Small intestine (tissue), 7 donors: ENCODE data around the gene RARRES1. TPM values are rescaled to one million over a fixed set of nuclear protein-coding genes. Genes with fewer than 3 reads are reported as not detected.

ENCODE experiments used
- DNase-seq, 2 donors: peaks; one replicate each; pipeline versions ENCODE4 v3.0.0 to v3.0.0-alpha.2; 2013
- FAIRE-seq: peaks from 2 replicates; lab custom pipeline; 2012; peaks lifted over from hg19 to GRCh38; lab: Jason Lieb, UNC
- H3K27ac ChIP-seq, 3 donors: one replicate each; pipeline ENCODE4 v1.5.1; 2013; ENCODE audit warnings: low read length in 2 of 3, mild to moderate bottlenecking in 2 of 3, control low read depth in 1 of 3, inconsistent platforms in 1 of 3, low read depth in 1 of 3, moderate library complexity in 1 of 3
- H3K27me3 ChIP-seq, 3 donors: one replicate each; pipeline ENCODE4 v1.6.1; 2013; ENCODE audit warnings: low read length in 3 of 3, inconsistent platforms in 1 of 3; ENCODE audit not compliant: control insufficient read depth in 3 of 3, insufficient read depth in 3 of 3
- H3K36me3 ChIP-seq, 3 donors: one replicate each; pipeline ENCODE4 v1.6.1; 2013; ENCODE audit warnings: low read length in 3 of 3, inconsistent platforms in 1 of 3, low read depth in 1 of 3, mild to moderate bottlenecking in 1 of 3, moderate library complexity in 1 of 3; ENCODE audit not compliant: control insufficient read depth in 3 of 3, insufficient read depth in 2 of 3
- H3K4me1 ChIP-seq, 3 donors: one replicate each; pipeline ENCODE4 v1.6.1; 2013; ENCODE audit warnings: low read length in 2 of 3, inconsistent platforms in 1 of 3, low read depth in 1 of 3, mild to moderate bottlenecking in 1 of 3, moderate library complexity in 1 of 3; ENCODE audit not compliant: control insufficient read depth in 3 of 3, insufficient read depth in 2 of 3
- H3K4me3 ChIP-seq, 3 donors: one replicate each; pipeline ENCODE4 v1.5.1; 2013; ENCODE audit warnings: low read length in 3 of 3, control low read depth in 1 of 3, inconsistent platforms in 1 of 3, low read depth in 1 of 3, mild to moderate bottlenecking in 1 of 3, moderate library complexity in 1 of 3
- H3K9me3 ChIP-seq, 2 donors: one replicate each; pipeline ENCODE4 v1.6.1; 2013; ENCODE audit warnings: low read depth in 1 of 2, low read length in 1 of 2; ENCODE audit not compliant: control insufficient read depth in 2 of 2, insufficient read depth in 1 of 2
- WGBS, 3 donors: extraction: QIAGEN DNeasy Blood & Tissue Kit; methylation state at CpG; one replicate each; pipeline ENCODE4 v1.1.7; 2013; 5-methylcytosine and 5-hydroxymethylcytosine counted together
- polyA plus RNA-seq, 4 donors: library from polyadenylated mRNA; stranded (reverse) in 3 of 4; unstranded in 1 of 4; fragments of 200-250 nt in 3 of 4; fragments of 120-200 nt in 1 of 4; gene quantifications; one replicate each; pipeline versions ENCODE4 v1.2.1 to v1.2.3, GENCODE V29; 2013
- donor health status: healthy with polysubstance abuse.
- donor health status: control.
- donor health status: control.
- donor health status: Bipolar disorder and iron deficiency.
- donor health status: healthy.

The RARRES1 gene
- polyA plus RNA-seq, 4 donors = 0.89 to 165 (median 16.9) TPM

DNA sequence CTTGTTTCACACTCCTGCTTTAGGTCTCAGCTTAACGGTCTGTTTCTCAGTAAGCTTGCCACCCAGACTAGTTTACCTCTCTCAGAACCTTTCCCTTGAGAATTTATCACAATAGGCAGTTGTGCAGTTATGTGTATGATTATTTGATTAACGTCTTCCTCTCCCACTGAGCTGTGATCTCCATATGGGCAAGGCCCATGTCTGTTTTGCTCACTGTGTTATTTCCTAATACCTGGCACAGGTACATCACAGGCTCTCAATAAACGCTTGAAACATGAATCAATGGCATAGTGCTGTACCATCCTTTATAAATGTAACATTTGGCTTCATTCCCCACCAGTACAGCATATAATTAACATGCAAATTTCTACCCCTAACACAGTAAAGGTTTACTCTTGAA lies 29.1 kb upstream of the RARRES1 start:
- no peaks in the 10 kb centered on the region for H3K4me1 ChIP-seq
- FAIRE-seq = no peak
- DNase-seq = no peak
- no peak overlapping the region for H3K4me3 ChIP-seq
- H3K9me3 ChIP-seq = no peaks in the 10 kb centered on the region
- H3K36me3 ChIP-seq = peaks cover 0 to 5% (median 0%) of the 10 kb centered on the region in 3 donors
- WGBS, 3 donors = 79 to 92% (median 81%) methylated on average over 3 of the region's 3 CpGs
- H3K27ac ChIP-seq = no peak overlapping the region
- H3K27me3 ChIP-seq = no peaks in the 10 kb centered on the region

DNA sequence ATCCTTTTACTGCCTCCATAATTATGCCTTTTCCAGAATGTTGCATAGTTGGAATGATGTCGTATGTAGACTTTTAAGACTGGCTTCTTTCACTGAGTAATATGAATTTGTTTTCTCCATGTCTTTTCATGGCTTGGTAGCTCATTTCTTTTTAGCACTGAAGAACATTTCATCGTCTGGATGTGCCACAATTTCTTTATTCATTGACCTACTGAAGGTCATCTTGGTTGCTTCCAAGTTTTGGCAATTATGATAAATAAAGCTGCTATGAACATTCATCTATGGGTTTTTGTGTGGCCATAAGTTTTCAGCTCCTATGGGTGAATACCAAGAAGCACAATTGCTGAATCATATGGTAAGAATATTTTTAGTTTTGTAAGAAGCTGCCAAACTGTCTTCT lies 23.2 kb upstream of the RARRES1 start:
- Histone ChIP-seq H3K9me3 (no peaks in the 10 kb centered on the region), H3K4me1 (no peaks in the 10 kb centered on the region), H3K27me3 (no peaks in the 10 kb centered on the region), H3K27ac (no peak overlapping the region), H3K36me3 (peaks cover 0 to 8% (median 0%) of the 10 kb centered on the region in 3 donors), H3K4me3 (no peak overlapping the region)
- FAIRE-seq (no peak), DNase-seq (no peak)
- 62 to 85% (median 81%) methylated on average over 2 of the region's 2 CpGs for WGBS, 3 donors

DNA sequence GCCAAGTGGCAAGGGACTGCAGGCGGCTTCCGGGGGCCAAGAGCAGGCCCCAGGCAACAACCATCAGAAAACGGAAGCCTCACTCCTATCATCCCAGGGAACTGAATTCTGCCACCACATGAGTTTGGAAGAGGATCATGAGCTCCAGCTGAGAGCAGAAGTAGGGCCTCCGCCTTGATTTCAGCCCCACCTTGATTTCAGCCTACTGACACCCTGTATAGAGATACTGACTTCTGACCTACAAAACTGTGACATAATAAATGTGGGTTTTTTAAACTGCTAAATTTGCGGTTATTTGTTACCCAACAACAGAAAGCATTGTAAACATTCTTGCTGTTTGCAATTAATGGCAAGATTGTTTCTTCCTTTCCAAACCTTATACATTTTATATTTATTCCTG lies 21.6 kb upstream of the RARRES1 start:
- H3K27me3 ChIP-seq = no peaks in the 10 kb centered on the region
- no peak overlapping the region for H3K4me3 ChIP-seq
- H3K27ac ChIP-seq = no peak overlapping the region
- FAIRE-seq (no peak), DNase-seq (no peak)
- no peaks in the 10 kb centered on the region for H3K4me1 ChIP-seq
- H3K36me3 ChIP-seq = peaks cover 0 to 8% (median 0%) of the 10 kb centered on the region in 3 donors
- 94 to 95% (median 94%) methylated on average over 5 of the region's 5 CpGs for WGBS, 3 donors
- H3K9me3 ChIP-seq = no peaks in the 10 kb centered on the region

DNA sequence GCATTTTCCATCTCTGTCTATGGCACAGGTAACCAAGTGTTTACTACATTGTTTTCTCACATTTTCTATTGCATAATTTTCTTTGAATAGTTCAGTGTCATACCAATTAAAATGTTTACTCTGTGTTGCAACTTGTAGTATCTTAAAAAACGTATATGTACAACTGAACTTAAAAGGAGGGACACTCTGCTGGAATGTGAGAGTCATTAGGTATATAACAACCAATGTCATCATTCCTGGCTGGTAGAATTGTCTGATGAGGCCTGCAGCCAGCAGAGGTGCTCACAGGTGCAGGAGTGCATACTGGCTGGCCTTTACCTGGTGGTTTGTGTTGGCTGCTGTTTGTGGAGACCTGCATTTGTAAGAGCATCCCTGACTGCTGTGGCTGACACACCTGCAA lies 19.1 kb upstream of the RARRES1 start:
- H3K9me3 ChIP-seq = no peaks in the 10 kb centered on the region
- FAIRE-seq (no peak), DNase-seq (no peak)
- H3K27me3 ChIP-seq = no peaks in the 10 kb centered on the region
- no peak overlapping the region for H3K4me3 ChIP-seq
- no peak overlapping the region for H3K27ac ChIP-seq
- H3K36me3 ChIP-seq = peaks cover 0 to 30% (median 0%) of the 10 kb centered on the region in 3 donors
- 38 to 68% (median 45%) methylated on average over 1 of the region's 1 CpG for WGBS, 3 donors
- H3K4me1 ChIP-seq = no peaks in the 10 kb centered on the region

DNA sequence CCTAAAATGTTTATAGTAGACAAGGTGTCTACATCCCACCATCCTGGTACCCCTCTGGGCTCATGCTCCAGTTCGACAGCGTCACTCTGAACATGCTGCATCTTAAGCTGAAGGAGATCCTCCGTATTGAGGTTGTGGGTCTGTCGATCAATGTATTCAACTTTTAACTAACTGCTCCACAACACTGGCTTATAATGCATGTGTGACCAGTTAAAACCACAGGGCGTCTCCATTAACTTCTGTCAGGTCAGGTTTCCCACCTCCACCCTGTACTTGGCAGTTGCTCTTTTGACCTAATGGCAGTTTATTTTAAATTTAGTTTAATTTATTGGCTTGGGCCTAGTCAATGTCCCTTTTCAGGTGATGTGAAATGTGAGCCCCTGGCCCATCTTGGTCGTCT lies 17.8 kb upstream of the RARRES1 start:
- H3K4me1 ChIP-seq = no peaks in the 10 kb centered on the region
- DNase-seq (no peak), FAIRE-seq (no peak)
- peaks cover 0 to 35% (median 0%) of the 10 kb centered on the region in 3 donors for H3K36me3 ChIP-seq
- WGBS, 3 donors = 88 to 94% (median 92%) methylated on average over 6 of the region's 6 CpGs
- no peaks in the 10 kb centered on the region for H3K9me3 ChIP-seq
- no peak overlapping the region for H3K4me3 ChIP-seq
- H3K27me3 ChIP-seq = no peaks in the 10 kb centered on the region
- H3K27ac ChIP-seq = no peak overlapping the region

DNA sequence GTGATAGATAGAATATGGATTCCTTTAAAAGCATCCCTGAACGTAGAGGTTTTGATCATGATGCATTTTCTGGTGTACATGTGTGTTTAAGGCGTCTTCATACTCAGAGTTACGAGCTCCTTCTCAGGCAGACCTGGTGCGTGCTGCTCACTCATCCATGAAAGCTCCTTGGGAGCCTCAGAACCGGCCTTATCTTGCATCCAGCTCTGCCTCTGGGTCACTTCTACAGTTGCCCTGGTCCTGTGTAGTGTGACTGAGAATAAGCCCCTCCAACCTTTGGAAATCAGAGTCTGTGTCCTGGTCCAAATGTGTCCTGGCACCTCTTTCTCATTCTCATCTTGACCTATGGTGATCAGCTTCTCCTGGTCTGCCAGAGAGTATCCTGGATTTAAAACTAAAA lies 17.3 kb upstream of the RARRES1 start:
- FAIRE-seq = no peak
- 88 to 93% (median 92%) methylated on average over 5 of the region's 5 CpGs for WGBS, 3 donors

DNA sequence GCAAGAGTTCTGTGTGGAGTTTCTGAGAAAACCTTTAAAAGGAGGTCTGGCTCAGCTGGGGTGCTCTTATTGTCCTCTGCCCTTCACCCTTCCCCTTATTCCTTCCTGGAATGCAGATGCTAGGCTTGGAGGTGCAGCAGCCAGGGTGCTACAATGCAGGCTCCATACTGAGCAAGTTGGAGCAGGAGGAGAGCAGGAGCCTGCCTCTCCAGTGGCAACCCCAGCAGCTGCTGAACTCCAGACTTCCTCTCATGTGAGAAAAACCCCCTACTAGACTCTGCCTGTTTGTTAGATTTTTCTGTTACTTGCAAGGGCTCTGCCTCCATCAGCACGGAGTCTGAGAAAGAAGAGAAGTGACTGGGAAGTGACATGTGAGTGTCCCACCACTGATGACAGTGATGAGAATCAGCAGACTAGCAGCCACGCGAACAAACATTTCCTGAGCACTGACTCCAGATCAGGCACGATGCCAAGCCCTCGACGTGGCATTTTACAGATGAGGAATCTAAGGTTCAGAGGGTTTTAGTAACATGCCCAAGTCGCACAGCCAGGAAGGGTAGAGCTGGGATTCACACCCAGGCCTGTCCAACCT lies 16.1 kb upstream of the RARRES1 start:
- no peak for DNase-seq

More for the DNA sequence above, 17.3 kb upstream of the RARRES1 start:
- Histone ChIP-seq H3K4me3 (no peak overlapping the region), H3K4me1 (no peaks in the 10 kb centered on the region), H3K27me3 (no peaks in the 10 kb centered on the region), H3K27ac (no peak overlapping the region), H3K9me3 (no peaks in the 10 kb centered on the region), H3K36me3 (peaks cover 0 to 35% (median 0%) of the 10 kb centered on the region in 3 donors)
- DNase-seq = no peak

DNA sequence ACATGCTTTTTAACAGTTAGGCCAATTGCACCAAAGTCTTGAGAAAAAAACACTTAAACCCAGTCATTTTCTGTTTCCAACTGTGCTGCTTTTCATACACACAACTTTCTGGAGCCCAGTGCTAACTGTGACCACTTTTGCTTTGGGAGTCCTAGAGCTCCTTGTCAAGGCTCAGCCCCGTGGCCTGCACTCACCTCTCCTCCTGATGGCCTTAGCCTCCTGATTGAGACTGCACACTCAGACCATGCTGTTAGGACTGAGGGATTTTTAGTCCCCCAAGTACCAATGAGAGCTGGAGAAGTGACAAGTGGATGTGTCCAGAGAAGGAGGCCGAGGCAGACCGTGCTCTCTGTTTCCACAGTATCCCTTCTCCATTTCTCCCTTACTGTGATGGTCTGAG lies 15.2 kb upstream of the RARRES1 start:
- peaks cover 0 to 38% (median 0%) of the 10 kb centered on the region in 3 donors for H3K36me3 ChIP-seq
- no peak overlapping the region for H3K4me3 ChIP-seq
- FAIRE-seq (no peak), DNase-seq (no peak)
- H3K27ac ChIP-seq = no peak overlapping the region
- 94 to 99% (median 96%) methylated on average over 3 of the region's 3 CpGs for WGBS, 3 donors
- no peaks in the 10 kb centered on the region for H3K4me1 ChIP-seq
- H3K9me3 ChIP-seq = no peaks in the 10 kb centered on the region
- no peaks in the 10 kb centered on the region for H3K27me3 ChIP-seq

More for the DNA sequence above, 16.1 kb upstream of the RARRES1 start:
- no peaks in the 10 kb centered on the region for H3K4me1 ChIP-seq
- peaks cover 0 to 37% (median 0%) of the 10 kb centered on the region in 3 donors for H3K36me3 ChIP-seq
- H3K4me3 ChIP-seq = no peak overlapping the region
- FAIRE-seq = no peak
- WGBS, 3 donors = 50 to 75% (median 69%) methylated on average over 7 of the region's 7 CpGs
- no peak overlapping the region for H3K27ac ChIP-seq
- no peaks in the 10 kb centered on the region for H3K9me3 ChIP-seq
- H3K27me3 ChIP-seq = no peaks in the 10 kb centered on the region

DNA sequence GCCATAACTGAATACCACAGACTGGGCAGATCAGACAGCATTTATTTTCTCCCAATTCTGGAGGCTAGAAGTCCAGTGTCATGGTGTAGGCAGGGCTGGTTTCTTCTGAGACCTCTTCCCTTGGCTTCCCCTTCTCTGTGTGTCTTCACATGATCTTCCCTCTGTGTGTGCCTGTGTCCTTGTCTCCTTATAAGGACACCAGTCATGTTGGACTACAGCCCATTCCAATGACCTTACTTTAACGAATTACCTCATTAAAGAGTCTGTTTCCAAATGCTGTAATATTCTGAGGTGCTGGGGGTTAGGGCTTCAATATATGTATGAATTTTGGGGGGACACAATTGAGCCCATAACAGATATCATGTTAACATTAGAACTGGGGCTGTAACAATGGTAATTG lies 13.3 kb upstream of the RARRES1 start:
- no peaks in the 10 kb centered on the region for H3K4me1 ChIP-seq
- 79 to 88% (median 80%) methylated on average over 1 of the region's 1 CpG for WGBS, 3 donors
- no peak overlapping the region for H3K27ac ChIP-seq
- H3K27me3 ChIP-seq = no peaks in the 10 kb centered on the region
- H3K4me3 ChIP-seq = no peak overlapping the region
- FAIRE-seq (no peak), DNase-seq (no peak)
- H3K36me3 ChIP-seq = peaks cover 0 to 38% (median 0%) of the 10 kb centered on the region in 3 donors
- H3K9me3 ChIP-seq = no peaks in the 10 kb centered on the region
